ENCODE results near the gene GRIA1.

The GRIA1 gene

GRCh38 chr5:153504726-153505125 lies 14.3 kb downstream of the GRIA1 start:
- H3K36me3 ChIP-seq (ENCODE audit: low read depth): no peaks in the 10 kb centered on the region
- DNase-seq (ENCODE audit: low spot score): no peak
- TF ChIP-seq, protein P1, sequence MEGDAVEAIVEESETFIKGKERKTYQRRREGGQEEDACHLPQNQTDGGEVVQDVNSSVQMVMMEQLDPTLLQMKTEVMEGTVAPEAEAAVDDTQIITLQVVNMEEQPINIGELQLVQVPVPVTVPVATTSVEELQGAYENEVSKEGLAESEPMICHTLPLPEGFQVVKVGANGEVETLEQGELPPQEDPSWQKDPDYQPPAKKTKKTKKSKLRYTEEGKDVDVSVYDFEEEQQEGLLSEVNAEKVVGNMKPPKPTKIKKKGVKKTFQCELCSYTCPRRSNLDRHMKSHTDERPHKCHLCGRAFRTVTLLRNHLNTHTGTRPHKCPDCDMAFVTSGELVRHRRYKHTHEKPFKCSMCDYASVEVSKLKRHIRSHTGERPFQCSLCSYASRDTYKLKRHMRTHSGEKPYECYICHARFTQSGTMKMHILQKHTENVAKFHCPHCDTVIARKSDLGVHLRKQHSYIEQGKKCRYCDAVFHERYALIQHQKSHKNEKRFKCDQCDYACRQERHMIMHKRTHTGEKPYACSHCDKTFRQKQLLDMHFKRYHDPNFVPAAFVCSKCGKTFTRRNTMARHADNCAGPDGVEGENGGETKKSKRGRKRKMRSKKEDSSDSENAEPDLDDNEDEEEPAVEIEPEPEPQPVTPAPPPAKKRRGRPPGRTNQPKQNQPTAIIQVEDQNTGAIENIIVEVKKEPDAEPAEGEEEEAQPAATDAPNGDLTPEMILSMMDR (IDR thresholded peaks at IDR 0.05; ENCODE audit: poor library complexity, severe bottlenecking): no peak

GRCh38 chr5:153508700-153509099 lies 18.2 kb downstream of the GRIA1 start:
- H3K4me1 ChIP-seq (ENCODE audit: insufficient read depth, poor library complexity, severe bottlenecking): no peaks in the 10 kb centered on the region
- TF ChIP-seq, protein P1 (IDR thresholded peaks at IDR 0.05; ENCODE audit: poor library complexity, severe bottlenecking): no peak
- no peak overlapping the region for H3K27ac ChIP-seq (ENCODE audit: poor library complexity, severe bottlenecking)
- ATAC-seq (ENCODE audit: low read depth) (no peak), DNase-seq (ENCODE audit: low spot score) (no peak)
- H3K9me3 ChIP-seq (ENCODE audit: severe bottlenecking): no peaks in the 10 kb centered on the region
- H3K36me3 ChIP-seq (ENCODE audit: low read depth): no peaks in the 10 kb centered on the region
- no peak overlapping the region for H3K4me3 ChIP-seq (ENCODE audit: severe bottlenecking)
- H3K27me3 ChIP-seq (ENCODE audit: insufficient read depth, poor library complexity, severe bottlenecking): no peaks in the 10 kb centered on the region

More at GRCh38 chr5:153504726-153505125, 14.3 kb downstream of the GRIA1 start:
- no peaks in the 10 kb centered on the region for H3K4me1 ChIP-seq (ENCODE audit: insufficient read depth, poor library complexity, severe bottlenecking)
- no peaks in the 10 kb centered on the region for H3K27me3 ChIP-seq (ENCODE audit: insufficient read depth, poor library complexity, severe bottlenecking)
- ATAC-seq (ENCODE audit: low read depth): no peak
- H3K4me3 ChIP-seq (ENCODE audit: severe bottlenecking): no peak overlapping the region
- no peak overlapping the region for H3K27ac ChIP-seq (ENCODE audit: poor library complexity, severe bottlenecking)
- H3K9me3 ChIP-seq (ENCODE audit: severe bottlenecking): no peaks in the 10 kb centered on the region

- no peak for DNase-seq (ENCODE audit: low spot score)
- Histone ChIP-seq H3K9me3 (ENCODE audit: severe bottlenecking) (no peaks in the 10 kb centered on the region), H3K4me3 (ENCODE audit: severe bottlenecking) (no peak overlapping the region), H3K36me3 (ENCODE audit: low read depth) (no peaks in the 10 kb centered on the region), H3K27me3 (ENCODE audit: insufficient read depth, poor library complexity, severe bottlenecking) (no peaks in the 10 kb centered on the region), H3K4me1 (ENCODE audit: insufficient read depth, poor library complexity, severe bottlenecking) (no peaks in the 10 kb centered on the region), H3K27ac (ENCODE audit: poor library complexity, severe bottlenecking) (no peak overlapping the region)
- TF ChIP-seq, protein P1 (IDR thresholded peaks at IDR 0.05; ENCODE audit: poor library complexity, severe bottlenecking): no peak
- no peak for ATAC-seq (ENCODE audit: low read depth)
These were observed 21.2 kb downstream of the GRIA1 start for GRCh38 chr5:153511622-153512021.

- ATAC-seq (ENCODE audit: low read depth) (no peak), DNase-seq (ENCODE audit: low spot score) (no peak)
- H3K4me1 ChIP-seq (ENCODE audit: insufficient read depth, poor library complexity, severe bottlenecking): no peaks in the 10 kb centered on the region
- no peaks in the 10 kb centered on the region for H3K36me3 ChIP-seq (ENCODE audit: low read depth)
- TF ChIP-seq, protein P1 (IDR thresholded peaks at IDR 0.05; ENCODE audit: poor library complexity, severe bottlenecking): no peak
- no peaks in the 10 kb centered on the region for H3K27me3 ChIP-seq (ENCODE audit: insufficient read depth, poor library complexity, severe bottlenecking)
- no peak overlapping the region for H3K4me3 ChIP-seq (ENCODE audit: severe bottlenecking)
- no peaks in the 10 kb centered on the region for H3K9me3 ChIP-seq (ENCODE audit: severe bottlenecking)
- no peak overlapping the region for H3K27ac ChIP-seq (ENCODE audit: poor library complexity, severe bottlenecking)
These were observed 22.7 kb downstream of the GRIA1 start for GRCh38 chr5:153513156-153513555.

DNA sequence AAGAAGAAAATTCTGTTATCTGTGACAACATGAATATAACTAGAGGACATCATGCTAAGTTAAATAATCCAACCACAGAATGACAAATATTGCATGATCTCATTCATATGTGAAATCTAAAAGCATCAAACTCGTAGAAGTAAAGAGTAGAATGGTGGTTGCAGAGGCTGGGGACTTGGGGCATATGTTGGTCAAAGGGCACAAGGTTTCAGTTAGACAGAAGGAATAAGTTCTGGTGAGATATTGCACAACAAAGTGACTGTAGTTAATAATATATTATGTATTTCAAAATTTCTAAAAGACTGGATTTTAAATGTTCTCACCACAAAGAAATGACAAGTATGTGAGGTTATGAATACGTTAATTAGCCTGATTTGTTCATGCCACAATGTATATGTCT lies 24.8 kb downstream of the GRIA1 start:
- Histone ChIP-seq H3K27ac (ENCODE audit: poor library complexity, severe bottlenecking) (no peak overlapping the region), H3K9me3 (ENCODE audit: severe bottlenecking) (no peaks in the 10 kb centered on the region), H3K4me3 (ENCODE audit: severe bottlenecking) (no peak overlapping the region), H3K4me1 (ENCODE audit: insufficient read depth, poor library complexity, severe bottlenecking) (no peaks in the 10 kb centered on the region), H3K36me3 (ENCODE audit: low read depth) (no peaks in the 10 kb centered on the region), H3K27me3 (ENCODE audit: insufficient read depth, poor library complexity, severe bottlenecking) (no peaks in the 10 kb centered on the region)
- TF ChIP-seq, protein P1 (IDR thresholded peaks at IDR 0.05; ENCODE audit: poor library complexity, severe bottlenecking): no peak
- peak; percentile 19; the same call in 1 of the 3 replicates for ATAC-seq (ENCODE audit: low read depth)
- DNase-seq (ENCODE audit: low spot score): no peak
